GM06990 (cell line): ENCODE measurements around the gene WDR13.

Experiments used
- DNase-seq: peaks from one replicate; pipeline ENCODE4 v3.0.0-alpha.2; 2011; ENCODE audit not compliant: insufficient read length; ENCODE audit errors: extremely low read depth
- H3K27me3 ChIP-seq: replicated peaks from 2 replicates; pipeline ENCODE4 v1.6.0; 2011; ENCODE audit warnings: low read length; ENCODE audit not compliant: control insufficient read depth, insufficient read depth
- H3K36me3 ChIP-seq: 2 replicates; pipeline ENCODE4 v1.5.1; 2011; ENCODE audit warnings: low read length; ENCODE audit not compliant: control insufficient read depth, insufficient read depth
- H3K4me3 ChIP-seq: replicated peaks from 2 replicates; pipeline ENCODE4 v1.5.1; 2011; ENCODE audit warnings: low read depth, mild to moderate bottlenecking, control low read depth, low read length
- TF ChIP-seq, protein P1 (sequence below): IDR thresholded peaks from 2 replicates; pipeline ENCODE4 v1.5.1; 2011; ENCODE audit warnings: low read length, control low read depth, mild to moderate bottlenecking, inconsistent platforms; ENCODE audit not compliant: insufficient read depth, poor library complexity, severe bottlenecking

WDR13 gene

GRCh38 chrX:48560681-48561080 lies 36.6 kb upstream of the WDR13 start:
- H3K27me3 ChIP-seq = no peaks in the 10 kb centered on the region
- no peak overlapping the region for H3K4me3 ChIP-seq
- DNase-seq = no peak
- TF ChIP-seq, protein P1, sequence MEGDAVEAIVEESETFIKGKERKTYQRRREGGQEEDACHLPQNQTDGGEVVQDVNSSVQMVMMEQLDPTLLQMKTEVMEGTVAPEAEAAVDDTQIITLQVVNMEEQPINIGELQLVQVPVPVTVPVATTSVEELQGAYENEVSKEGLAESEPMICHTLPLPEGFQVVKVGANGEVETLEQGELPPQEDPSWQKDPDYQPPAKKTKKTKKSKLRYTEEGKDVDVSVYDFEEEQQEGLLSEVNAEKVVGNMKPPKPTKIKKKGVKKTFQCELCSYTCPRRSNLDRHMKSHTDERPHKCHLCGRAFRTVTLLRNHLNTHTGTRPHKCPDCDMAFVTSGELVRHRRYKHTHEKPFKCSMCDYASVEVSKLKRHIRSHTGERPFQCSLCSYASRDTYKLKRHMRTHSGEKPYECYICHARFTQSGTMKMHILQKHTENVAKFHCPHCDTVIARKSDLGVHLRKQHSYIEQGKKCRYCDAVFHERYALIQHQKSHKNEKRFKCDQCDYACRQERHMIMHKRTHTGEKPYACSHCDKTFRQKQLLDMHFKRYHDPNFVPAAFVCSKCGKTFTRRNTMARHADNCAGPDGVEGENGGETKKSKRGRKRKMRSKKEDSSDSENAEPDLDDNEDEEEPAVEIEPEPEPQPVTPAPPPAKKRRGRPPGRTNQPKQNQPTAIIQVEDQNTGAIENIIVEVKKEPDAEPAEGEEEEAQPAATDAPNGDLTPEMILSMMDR = no peak
- peaks cover 13% of the 10 kb centered on the region for H3K36me3 ChIP-seq

DNA sequence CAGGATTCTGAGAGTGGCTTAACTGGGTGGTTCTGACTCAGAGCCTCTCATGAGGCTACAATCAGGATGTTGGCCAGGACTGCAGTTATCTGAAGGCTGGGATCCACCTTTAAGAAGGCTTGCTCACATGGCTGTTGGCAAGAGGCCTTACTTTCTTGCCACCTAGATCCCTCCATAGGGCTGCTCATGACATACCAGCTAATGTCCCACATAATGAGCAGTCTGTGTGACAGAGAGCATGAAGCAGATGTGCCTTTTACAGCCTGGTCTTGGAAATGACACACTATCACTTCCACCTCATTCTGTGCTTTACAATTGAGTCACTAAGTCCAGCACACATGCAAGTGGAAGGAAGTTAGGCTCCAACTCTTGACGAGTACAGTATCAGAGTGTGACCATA lies 27.3 kb upstream of the WDR13 start:
- H3K36me3 ChIP-seq = no peaks in the 10 kb centered on the region
- TF ChIP-seq, protein P1 = no peak
- DNase-seq = peak; percentile 71

DNA sequence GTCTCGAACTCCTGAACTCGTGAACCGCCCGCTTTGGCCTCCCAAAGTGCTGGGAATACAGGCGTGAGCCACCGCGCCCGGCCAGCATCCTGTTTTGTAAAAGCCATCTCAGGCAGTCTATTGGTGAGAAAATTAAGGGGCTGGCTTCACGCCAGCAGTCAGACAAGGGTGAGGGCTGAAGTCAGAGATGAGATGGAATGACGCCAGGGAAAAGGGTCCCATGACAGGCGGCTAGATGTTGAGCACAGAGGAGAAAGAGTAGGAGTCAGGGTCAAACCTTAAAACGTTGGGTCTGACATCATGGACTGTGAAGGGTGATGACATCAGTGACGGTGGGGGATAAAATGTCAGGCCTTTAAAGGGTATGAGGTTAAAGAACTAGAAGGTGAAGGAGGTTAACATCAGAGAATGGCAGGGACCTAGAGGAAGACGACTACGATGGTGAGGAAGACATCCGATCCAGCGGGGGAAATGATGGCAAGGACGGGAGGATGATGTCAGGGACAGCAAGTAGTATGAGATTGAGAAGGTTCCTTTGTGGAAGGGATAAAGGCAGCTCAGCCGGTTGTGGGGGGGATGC lies 23.5 kb upstream of the WDR13 start:
- H3K4me3 ChIP-seq = peak overlapping the region; percentile 43
- TF ChIP-seq, protein P1 = no peak
- no peaks in the 10 kb centered on the region for H3K27me3 ChIP-seq
- H3K36me3 ChIP-seq = peaks cover 13% of the 10 kb centered on the region
- no peak for DNase-seq

More for the DNA sequence above, 27.3 kb upstream of the WDR13 start:
- H3K27me3 ChIP-seq = no peaks in the 10 kb centered on the region
- no peak overlapping the region for H3K4me3 ChIP-seq

DNA sequence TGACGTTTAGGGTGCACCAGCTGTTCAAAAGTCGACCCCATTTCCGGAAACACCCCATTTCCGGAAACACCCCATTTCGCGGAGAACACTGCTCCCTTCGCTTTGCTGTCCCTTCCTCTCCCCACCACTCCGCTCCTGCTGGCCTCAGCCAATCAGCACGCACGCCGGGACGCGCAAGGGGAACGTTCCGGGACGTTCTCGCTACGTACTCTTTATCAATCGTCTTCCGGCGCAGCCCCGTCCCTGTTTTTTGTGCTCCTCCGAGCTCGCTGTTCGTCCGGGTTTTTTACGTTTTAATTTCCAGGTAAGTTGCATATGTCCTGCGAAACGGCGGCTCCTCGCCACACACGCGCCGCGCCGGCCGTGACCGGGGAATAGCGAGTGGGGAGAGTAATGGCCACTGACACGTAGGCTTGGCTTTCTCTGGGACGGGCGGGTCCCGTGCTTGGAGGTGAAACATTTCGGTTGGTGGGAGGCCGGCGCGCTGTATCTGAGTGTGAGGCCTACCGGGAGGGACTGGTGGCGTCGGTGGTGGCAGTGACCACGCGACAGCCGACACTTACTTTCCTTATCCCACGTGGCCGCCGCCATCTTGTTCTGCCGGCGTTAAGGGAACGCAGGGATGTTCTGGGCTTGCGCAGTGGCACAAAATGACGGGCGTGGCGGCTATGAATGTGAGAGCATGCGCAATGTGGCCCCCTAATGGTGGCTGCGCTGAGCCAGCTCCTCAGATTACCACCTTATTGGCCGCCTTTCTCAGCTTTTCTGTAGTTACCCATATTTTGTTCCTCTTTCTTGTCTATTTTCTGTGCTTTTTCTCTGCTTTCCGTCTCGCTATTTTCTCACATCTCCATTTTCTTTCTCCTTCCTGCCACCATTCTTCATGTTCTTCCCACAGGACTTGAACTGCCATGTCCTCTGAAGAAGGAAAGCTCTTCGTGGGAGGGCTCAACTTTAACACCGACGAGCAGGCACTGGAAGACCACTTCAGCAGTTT lies 22.7 kb upstream of the WDR13 start, which contains the start of gene RBM3:
Gene RBM3, plus strand, starts transcription at position 215 of the 997 bp plus-strand sequence. Its CDS starts 697 bp downstream, at position 912.
- H3K36me3 ChIP-seq = peaks cover 13% of the 10 kb centered on the region
- H3K4me3 ChIP-seq = peak within 1 kb of the TSS; percentile 74
- H3K27me3 ChIP-seq = no peaks in the 10 kb centered on the region
- DNase-seq = peak; percentile 92
- TF ChIP-seq, protein P1 = peak; percentile 38

- Histone ChIP-seq H3K36me3 (peaks cover 13% of the 10 kb centered on the region), H3K27me3 (no peaks in the 10 kb centered on the region), H3K4me3 (peak overlapping the region; percentile 74)
- DNase-seq = no peak
- TF ChIP-seq, protein P1 = no peak
Observed at GRCh38 chrX:48575642-48576041, 21.6 kb upstream of the WDR13 start.
